SK-N-SH treated with all-trans-retinoic acid at 6 μM for 48 hours (cell line): Measurements from ENCODE around the gene APEH.

Experiments used
- ATAC-seq: fragments of 200-7000 bp; cut with Tn5 transposase; 3 replicates; pipeline ENCODE4 v1.9.1; 2020; ENCODE audit warnings: mild to moderate bottlenecking, moderate library complexity
- ARNTL ChIP-seq: fragments of 450-650 bp; formaldehyde crosslinking; IDR thresholded peaks from 2 replicates; pipeline ENCODE4 v1.5.0; 2020; ENCODE audit warnings: low read depth, mild to moderate bottlenecking, moderate library complexity, borderline replicate concordance
- BACH2 ChIP-seq: fragments of 250-450 bp; sonication (Bioruptor Pico); IDR thresholded peaks from 2 replicates; pipeline ENCODE4 v1.9.0; 2021; ENCODE audit warnings: mild to moderate bottlenecking, borderline replicate concordance
- CREB5 ChIP-seq: fragments of 250-450 bp; sonication (Bioruptor Pico); IDR thresholded peaks from 2 replicates; pipeline ENCODE4 v1.5.1; 2020; ENCODE audit warnings: low read depth, mild to moderate bottlenecking, moderate library complexity
- CSDC2 ChIP-seq: fragments of 250-450 bp; sonication (Bioruptor Pico); IDR thresholded peaks from 2 replicates; pipeline ENCODE4 v1.5.0; 2020; ENCODE audit warnings: mild to moderate bottlenecking, moderate library complexity
- CSRNP3 ChIP-seq: fragments of 250-450 bp; sonication (Bioruptor Pico); IDR thresholded peaks from 2 replicates; pipeline ENCODE4 v1.5.1; 2021; ENCODE audit warnings: mild to moderate bottlenecking, moderate library complexity
- ESRRG ChIP-seq: fragments of 250-450 bp; sonication (Bioruptor Pico); IDR thresholded peaks from 2 replicates; pipeline ENCODE4 v1.6.1; 2021; ENCODE audit warnings: mild to moderate bottlenecking
- GLIS3 ChIP-seq: fragments of 250-450 bp; sonication (Bioruptor Pico); IDR thresholded peaks from 2 replicates; pipeline ENCODE4 v1.5.0; 2020; ENCODE audit warnings: mild to moderate bottlenecking, moderate library complexity
- ISL1 ChIP-seq: fragments of 250-450 bp; sonication (Bioruptor Pico); IDR thresholded peaks from 2 replicates; pipeline ENCODE4 v2.1.2; 2022; ENCODE audit warnings: mild to moderate bottlenecking, moderate library complexity
- OSR1 ChIP-seq: fragments of 250-450 bp; sonication (Bioruptor Pico); IDR thresholded peaks from 2 replicates; pipeline ENCODE4 v1.8.0; 2022; ENCODE audit warnings: moderate library complexity, mild to moderate bottlenecking, inconsistent platforms
- PATZ1 ChIP-seq: fragments of 250-450 bp; sonication (Bioruptor Pico); IDR thresholded peaks from 2 replicates; pipeline ENCODE4 v1.8.0; 2020; ENCODE audit warnings: mild to moderate bottlenecking, moderate library complexity, borderline replicate concordance
- POU6F1 ChIP-seq: fragments of 250-450 bp; sonication (Bioruptor Pico); IDR thresholded peaks from 2 replicates; pipeline ENCODE4 v1.8.0; 2021; ENCODE audit warnings: low read depth, mild to moderate bottlenecking, moderate library complexity, borderline replicate concordance
- SNAI2 ChIP-seq: fragments of 250-450 bp; sonication (Bioruptor Pico); IDR thresholded peaks from 2 replicates; pipeline ENCODE4 v1.5.0; 2020; ENCODE audit warnings: mild to moderate bottlenecking, moderate library complexity
- TCF4 ChIP-seq: fragments of 250-450 bp; sonication (Bioruptor Pico); IDR thresholded peaks from 2 replicates; pipeline ENCODE4 v1.8.0; 2021; ENCODE audit warnings: mild to moderate bottlenecking, moderate library complexity, borderline replicate concordance
- TOX ChIP-seq: fragments of 250-450 bp; sonication (Bioruptor Pico); IDR thresholded peaks from 2 replicates; pipeline ENCODE4 v1.8.0; 2021; ENCODE audit warnings: mild to moderate bottlenecking, moderate library complexity, borderline replicate concordance
- TSHZ2 ChIP-seq: fragments of 250-450 bp; sonication (Bioruptor Pico); IDR thresholded peaks from 2 replicates; pipeline ENCODE4 v1.5.0; 2020; ENCODE audit warnings: mild to moderate bottlenecking, moderate library complexity
- ZC3H10 ChIP-seq: fragments of 250-450 bp; sonication (Bioruptor Pico); IDR thresholded peaks from 2 replicates; pipeline ENCODE4 v1.5.1; 2021; ENCODE audit warnings: mild to moderate bottlenecking, moderate library complexity
- ZFP3 ChIP-seq: fragments of 250-450 bp; sonication (Bioruptor Pico); IDR thresholded peaks from 2 replicates; pipeline ENCODE4 v1.5.0; 2020; ENCODE audit warnings: mild to moderate bottlenecking, moderate library complexity
- ZFP30 ChIP-seq: fragments of 450-650 bp; formaldehyde crosslinking; IDR thresholded peaks from 2 replicates; pipeline ENCODE4 v1.5.0; 2022; ENCODE audit warnings: mild to moderate bottlenecking, moderate library complexity
- ZNF565 ChIP-seq: fragments of 450-650 bp; formaldehyde crosslinking; conservative IDR thresholded peaks from 2 replicates; pipeline ENCODE4 v1.5.0; 2020; ENCODE audit warnings: low read depth, mild to moderate bottlenecking, moderate library complexity
- ZNF70 ChIP-seq: fragments of 450-650 bp; formaldehyde crosslinking; IDR thresholded peaks from 2 replicates; pipeline ENCODE4 v1.5.0; 2020; ENCODE audit warnings: mild to moderate bottlenecking, moderate library complexity
- ZNF8 ChIP-seq: fragments of 450-650 bp; formaldehyde crosslinking; IDR thresholded peaks from 2 replicates; pipeline ENCODE4 v1.5.0; 2020; ENCODE audit warnings: mild to moderate bottlenecking, moderate library complexity

Gene APEH

GRCh38 chr3:49707113-49707480 lies 32.9 kb downstream of the APEH start:
- ATAC-seq = no peak
- TF ChIP-seq CREB5 (CRISPR knock-in tag) = no peak
- no peak for TF ChIP-seq GLIS3 (CRISPR knock-in tag)
- no peak for TF ChIP-seq PATZ1 (CRISPR knock-in tag)
- no peak for TF ChIP-seq TOX (CRISPR knock-in tag)
- no peak for TF ChIP-seq OSR1
- TF ChIP-seq TSHZ2 (CRISPR knock-in tag) = no peak
- TF ChIP-seq POU6F1 (CRISPR knock-in tag) = no peak
- TF ChIP-seq ZNF565 = no peak
- no peak for TF ChIP-seq ZNF70
- TF ChIP-seq, all 23 proteins: peak for 0

GRCh38 chr3:49709852-49710251 lies 35.7 kb downstream of the APEH start:
- no peak for ATAC-seq
- no peak for TF ChIP-seq BACH2 (CRISPR knock-in tag)
- no peak for TF ChIP-seq OSR1
- TF ChIP-seq CREB5 (CRISPR knock-in tag) = no peak
- no peak for TF ChIP-seq GLIS3 (CRISPR knock-in tag)
- TF ChIP-seq ZNF565 = no peak
- no peak for TF ChIP-seq TCF4 (CRISPR knock-in tag)
- TF ChIP-seq CSRNP3 (CRISPR knock-in tag) = no peak
- no peak for TF ChIP-seq ZFP30 (CRISPR knock-in tag)
- no peak for TF ChIP-seq ZNF8 (CRISPR knock-in tag)
- TF ChIP-seq TSHZ2 (CRISPR knock-in tag) = no peak
- no peak for TF ChIP-seq CSDC2 (CRISPR knock-in tag)
- TF ChIP-seq SNAI2 (CRISPR knock-in tag) = no peak
- TF ChIP-seq ZC3H10 (CRISPR knock-in tag) = no peak
- TF ChIP-seq ARNTL (CRISPR knock-in tag) = no peak
- no peak for TF ChIP-seq POU6F1 (CRISPR knock-in tag)
- no peak for TF ChIP-seq ZFP3
- no peak for TF ChIP-seq ESRRG (CRISPR knock-in tag)
- TF ChIP-seq ISL1 (CRISPR knock-in tag) = no peak
